Loucy (cell line): Measurements from ENCODE around the gene COL25A1.

Experiments
- H2AFZ ChIP-seq: fragments of 200-600 bp; sonication (generic); 2 replicates; pipeline ENCODE4 v1.6.0; 2016; ENCODE audit warnings: antibody characterized with exemption, mild to moderate bottlenecking, low read length, moderate library complexity
- H3F3A ChIP-seq: fragments of 200-600 bp; 2 replicates; pipeline ENCODE4 v1.6.0; 2016; ENCODE audit warnings: antibody characterized with exemption, low read depth, mild to moderate bottlenecking
- H3K27me3 ChIP-seq: fragments of 200-600 bp; sonication (generic); 2 replicates; pipeline ENCODE4 v1.6.1; 2014; ENCODE audit warnings: low read length, mild to moderate bottlenecking; ENCODE audit not compliant: insufficient read depth, poor library complexity, severe bottlenecking
- H3K36me3 ChIP-seq: fragments of 200-600 bp; sonication (generic); 2 replicates; pipeline ENCODE4 v1.6.1; 2016; ENCODE audit warnings: low read length; ENCODE audit not compliant: insufficient read depth
- H3K4me1 ChIP-seq: fragments of 200-600 bp; sonication (generic); 2 replicates; pipeline ENCODE4 v1.5.1; 2014; ENCODE audit warnings: low read length, mild to moderate bottlenecking; ENCODE audit not compliant: insufficient read depth, poor library complexity, severe bottlenecking
- H3K4me2 ChIP-seq: fragments of 200-600 bp; sonication (generic); 2 replicates; pipeline ENCODE4 v1.6.0; 2014; ENCODE audit warnings: antibody characterized with exemption, low read length, low read depth, mild to moderate bottlenecking; ENCODE audit not compliant: poor library complexity, severe bottlenecking
- H3K4me3 ChIP-seq: fragments of 200-600 bp; sonication (generic); 2 replicates; pipeline ENCODE4 v1.5.1; 2014; ENCODE audit warnings: low read length, mild to moderate bottlenecking, mixed read lengths; ENCODE audit not compliant: poor library complexity, severe bottlenecking
- H3K79me2 ChIP-seq: fragments of 200-600 bp; sonication (generic); 2 replicates; pipeline ENCODE4 v1.6.1; 2014; ENCODE audit warnings: low read length; ENCODE audit not compliant: insufficient read depth
- H3K9ac ChIP-seq: fragments of 200-600 bp; sonication (generic); 2 replicates; pipeline ENCODE4 v1.6.0; 2014; ENCODE audit warnings: mild to moderate bottlenecking, low read depth, low read length, moderate library complexity; ENCODE audit not compliant: poor library complexity, severe bottlenecking
- H3K9me2 ChIP-seq: fragments of 200-600 bp; sonication (generic); replicated peaks from 2 replicates; pipeline ENCODE4 v1.6.1; 2016; ENCODE audit warnings: low read depth, low read length, mixed read lengths
- H3K9me3 ChIP-seq: fragments of 200-600 bp; sonication (generic); 2 replicates; pipeline ENCODE4 v1.6.1; 2014; ENCODE audit warnings: mild to moderate bottlenecking, antibody characterized with exemption, low read length, low read depth; ENCODE audit not compliant: insufficient read depth
- H4K20me1 ChIP-seq: fragments of 200-600 bp; sonication (generic); 2 replicates; pipeline ENCODE4 v1.6.0; 2014; ENCODE audit warnings: antibody characterized with exemption, low read length, mild to moderate bottlenecking; ENCODE audit not compliant: insufficient read depth, poor library complexity, severe bottlenecking
- EZH2phosphoT487 ChIP-seq: fragments of 200-600 bp; IDR thresholded peaks from 2 replicates; pipeline ENCODE4 v1.6.1; 2018; ENCODE audit warnings: antibody characterized with exemption, mild to moderate bottlenecking, moderate library complexity, borderline replicate concordance
- TF ChIP-seq, protein P1 (sequence below): fragments of 200-600 bp; sonication (generic); conservative IDR thresholded peaks from 2 replicates; pipeline ENCODE4 v1.5.1; 2014; ENCODE audit warnings: mild to moderate bottlenecking, antibody characterized with exemption, low read length

COL25A1 gene

GRCh38 chr4:109079201-109079600, 223.3 kb downstream of the COL25A1 start:
- H3K79me2 ChIP-seq, result no peaks in the 10 kb centered on the region
- H3K4me3 ChIP-seq, result no peak overlapping the region
- no peaks in the 10 kb centered on the region for H3K27me3 ChIP-seq
- TF ChIP-seq, protein P1, sequence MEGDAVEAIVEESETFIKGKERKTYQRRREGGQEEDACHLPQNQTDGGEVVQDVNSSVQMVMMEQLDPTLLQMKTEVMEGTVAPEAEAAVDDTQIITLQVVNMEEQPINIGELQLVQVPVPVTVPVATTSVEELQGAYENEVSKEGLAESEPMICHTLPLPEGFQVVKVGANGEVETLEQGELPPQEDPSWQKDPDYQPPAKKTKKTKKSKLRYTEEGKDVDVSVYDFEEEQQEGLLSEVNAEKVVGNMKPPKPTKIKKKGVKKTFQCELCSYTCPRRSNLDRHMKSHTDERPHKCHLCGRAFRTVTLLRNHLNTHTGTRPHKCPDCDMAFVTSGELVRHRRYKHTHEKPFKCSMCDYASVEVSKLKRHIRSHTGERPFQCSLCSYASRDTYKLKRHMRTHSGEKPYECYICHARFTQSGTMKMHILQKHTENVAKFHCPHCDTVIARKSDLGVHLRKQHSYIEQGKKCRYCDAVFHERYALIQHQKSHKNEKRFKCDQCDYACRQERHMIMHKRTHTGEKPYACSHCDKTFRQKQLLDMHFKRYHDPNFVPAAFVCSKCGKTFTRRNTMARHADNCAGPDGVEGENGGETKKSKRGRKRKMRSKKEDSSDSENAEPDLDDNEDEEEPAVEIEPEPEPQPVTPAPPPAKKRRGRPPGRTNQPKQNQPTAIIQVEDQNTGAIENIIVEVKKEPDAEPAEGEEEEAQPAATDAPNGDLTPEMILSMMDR, result no peak
- TF ChIP-seq EZH2phosphoT487, result no peak
- no peaks in the 10 kb centered on the region for H3F3A ChIP-seq
- H3K4me2 ChIP-seq, result no peak overlapping the region
- no peaks in the 10 kb centered on the region for H3K9me2 ChIP-seq
- H3K4me1 ChIP-seq, result peaks cover 22% of the 10 kb centered on the region
- no peaks in the 10 kb centered on the region for H3K36me3 ChIP-seq
- H3K9ac ChIP-seq, result no peak overlapping the region
- H2AFZ ChIP-seq, result no peak overlapping the region; the same call in 1 of the 2 replicates
- peaks cover under 1% of the 10 kb centered on the region; the same call in 1 of the 2 replicates for H3K9me3 ChIP-seq
- H4K20me1 ChIP-seq, result no peaks in the 10 kb centered on the region

DNA sequence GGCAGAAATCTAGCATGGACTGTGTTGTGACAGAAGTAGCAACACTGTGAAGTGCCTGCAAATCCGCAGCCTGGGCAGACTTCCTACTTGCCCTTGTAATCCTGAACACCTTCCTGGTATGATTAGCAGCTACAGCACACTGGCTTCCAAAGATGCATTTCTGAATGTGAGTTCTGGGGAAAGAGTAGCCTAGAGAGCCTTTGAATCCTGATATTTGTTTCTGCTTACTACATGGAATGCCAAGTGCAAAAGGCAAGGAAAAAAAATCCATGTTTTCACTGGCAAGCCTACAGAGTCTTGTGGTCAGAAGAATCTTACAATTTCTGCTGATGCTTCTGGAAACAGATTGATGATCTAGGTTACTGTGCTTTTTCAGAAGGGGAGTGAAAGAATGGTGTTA, 223.7 kb downstream of the COL25A1 start:
- Histone ChIP-seq H3K9me3 (peaks cover 5% of the 10 kb centered on the region; the same call in 1 of the 2 replicates), H3K4me3 (no peak overlapping the region), H3K27me3 (no peaks in the 10 kb centered on the region), H4K20me1 (no peaks in the 10 kb centered on the region), H3K9ac (no peak overlapping the region), H3K36me3 (no peaks in the 10 kb centered on the region), H3F3A (no peaks in the 10 kb centered on the region), H2AFZ (peak overlapping the region; percentile 59; the same call in 1 of the 2 replicates), H3K4me1 (peaks cover 22% of the 10 kb centered on the region), H3K79me2 (no peaks in the 10 kb centered on the region), H3K4me2 (no peak overlapping the region), H3K9me2 (no peaks in the 10 kb centered on the region)
- no peak for TF ChIP-seq EZH2phosphoT487
- TF ChIP-seq, protein P1, result no peak

GRCh38 chr4:109077505-109077904, 225.0 kb downstream of the COL25A1 start:
- no peak overlapping the region for H3K4me3 ChIP-seq
- H3K36me3 ChIP-seq, result no peaks in the 10 kb centered on the region
- peaks cover 22% of the 10 kb centered on the region for H3K4me1 ChIP-seq
- H3K9me3 ChIP-seq, result peaks cover 7% of the 10 kb centered on the region; the same call in 1 of the 2 replicates
- no peaks in the 10 kb centered on the region for H3K9me2 ChIP-seq
- H3F3A ChIP-seq, result no peaks in the 10 kb centered on the region
- H3K79me2 ChIP-seq, result no peaks in the 10 kb centered on the region
- H3K4me2 ChIP-seq, result no peak overlapping the region
- H2AFZ ChIP-seq, result no peak overlapping the region
- H3K27me3 ChIP-seq, result no peaks in the 10 kb centered on the region
- no peak for TF ChIP-seq EZH2phosphoT487
- TF ChIP-seq, protein P1, result no peak
- H4K20me1 ChIP-seq, result no peaks in the 10 kb centered on the region
- H3K9ac ChIP-seq, result no peak overlapping the region
